ENCODE measurements around the gene TULP4.

Gene TULP4, protein sequence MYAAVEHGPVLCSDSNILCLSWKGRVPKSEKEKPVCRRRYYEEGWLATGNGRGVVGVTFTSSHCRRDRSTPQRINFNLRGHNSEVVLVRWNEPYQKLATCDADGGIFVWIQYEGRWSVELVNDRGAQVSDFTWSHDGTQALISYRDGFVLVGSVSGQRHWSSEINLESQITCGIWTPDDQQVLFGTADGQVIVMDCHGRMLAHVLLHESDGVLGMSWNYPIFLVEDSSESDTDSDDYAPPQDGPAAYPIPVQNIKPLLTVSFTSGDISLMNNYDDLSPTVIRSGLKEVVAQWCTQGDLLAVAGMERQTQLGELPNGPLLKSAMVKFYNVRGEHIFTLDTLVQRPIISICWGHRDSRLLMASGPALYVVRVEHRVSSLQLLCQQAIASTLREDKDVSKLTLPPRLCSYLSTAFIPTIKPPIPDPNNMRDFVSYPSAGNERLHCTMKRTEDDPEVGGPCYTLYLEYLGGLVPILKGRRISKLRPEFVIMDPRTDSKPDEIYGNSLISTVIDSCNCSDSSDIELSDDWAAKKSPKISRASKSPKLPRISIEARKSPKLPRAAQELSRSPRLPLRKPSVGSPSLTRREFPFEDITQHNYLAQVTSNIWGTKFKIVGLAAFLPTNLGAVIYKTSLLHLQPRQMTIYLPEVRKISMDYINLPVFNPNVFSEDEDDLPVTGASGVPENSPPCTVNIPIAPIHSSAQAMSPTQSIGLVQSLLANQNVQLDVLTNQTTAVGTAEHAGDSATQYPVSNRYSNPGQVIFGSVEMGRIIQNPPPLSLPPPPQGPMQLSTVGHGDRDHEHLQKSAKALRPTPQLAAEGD (N-terminal part only)

DNA sequence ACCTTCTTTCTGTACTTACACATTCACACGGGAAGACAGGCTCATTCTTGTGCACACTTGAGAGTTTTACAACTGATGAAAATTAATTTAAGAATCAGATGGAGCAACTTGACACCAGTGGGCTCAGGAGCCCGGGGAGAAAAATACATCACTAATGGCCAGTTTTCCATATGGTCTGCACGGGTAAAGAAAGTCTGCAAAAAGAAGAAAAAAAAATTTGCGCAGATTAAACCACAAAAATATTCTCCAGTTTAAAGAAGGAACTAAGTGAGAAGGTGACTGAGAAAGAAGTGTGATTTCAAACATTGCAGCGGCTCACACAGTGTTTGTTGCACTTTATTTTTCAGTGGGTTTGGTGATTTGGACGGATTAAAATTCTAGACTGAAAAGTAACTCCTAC is at the start of gene TULP4:
Gene TULP4 (plus strand): TSS at position 301 of the 400 bp plus-strand sequence. CDS start 1,552 bp downstream, outside the sequence.
- FAIRE-seq: no peak

DNA sequence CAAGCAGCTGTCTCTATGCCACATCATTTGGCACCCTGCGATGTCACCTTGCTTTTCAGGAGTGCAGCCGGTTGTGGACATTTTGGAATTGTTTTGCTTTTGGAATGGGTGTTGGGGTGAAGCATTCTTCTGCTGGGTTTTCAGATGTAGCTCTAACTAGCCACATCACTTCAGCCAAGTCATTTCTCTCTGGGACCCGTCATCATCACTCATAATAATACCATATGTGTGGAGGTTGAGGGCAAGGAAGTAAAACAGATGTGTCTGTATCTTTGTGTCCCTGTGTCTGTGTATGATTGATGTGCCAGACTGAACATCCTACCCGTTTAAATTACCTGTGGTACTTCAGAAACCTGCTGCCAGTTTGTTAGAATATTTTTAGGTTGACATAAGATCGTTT is 49.5 kb upstream of the TULP4 start:
- no peak for FAIRE-seq

DNA sequence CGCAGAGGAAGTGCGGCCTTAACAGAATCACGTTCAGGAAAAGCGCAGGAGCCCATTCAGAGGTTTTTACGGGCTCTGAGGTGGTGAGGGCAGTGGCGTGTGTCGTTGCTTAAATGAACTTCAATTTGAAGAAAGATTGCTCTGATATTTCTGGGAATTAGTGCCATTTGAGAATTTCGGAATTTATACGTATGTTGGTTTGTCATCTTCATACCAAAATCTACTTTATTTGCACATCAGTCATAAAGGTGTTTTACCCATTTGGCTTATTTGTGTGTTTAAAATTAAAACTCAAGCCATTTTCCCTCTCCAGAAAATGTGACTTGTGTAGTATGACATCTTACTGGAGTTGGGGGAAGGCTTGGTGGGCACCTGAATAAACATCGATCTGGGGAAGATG is 48.1 kb upstream of the TULP4 start:
- no peak for FAIRE-seq

DNA sequence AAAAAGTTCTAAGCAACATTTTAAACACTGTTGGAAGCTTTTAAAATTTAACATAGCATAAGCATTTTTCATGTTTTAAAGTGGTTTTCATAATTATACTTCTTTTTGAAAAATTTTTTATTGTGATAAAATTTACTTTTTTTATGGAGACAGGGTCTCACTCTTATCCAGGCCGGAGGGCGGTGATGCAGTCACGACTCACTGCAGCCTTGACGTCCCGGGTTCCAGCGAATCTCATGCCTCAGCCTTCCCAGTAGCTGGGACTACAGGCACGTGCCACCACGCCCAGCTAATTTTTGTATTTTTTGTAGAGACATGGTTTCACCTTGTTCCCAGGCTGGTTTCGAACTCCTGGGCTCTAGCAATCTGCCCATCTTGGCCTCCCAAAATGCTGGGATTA is 46.1 kb upstream of the TULP4 start:
- FAIRE-seq: no peak

DNA sequence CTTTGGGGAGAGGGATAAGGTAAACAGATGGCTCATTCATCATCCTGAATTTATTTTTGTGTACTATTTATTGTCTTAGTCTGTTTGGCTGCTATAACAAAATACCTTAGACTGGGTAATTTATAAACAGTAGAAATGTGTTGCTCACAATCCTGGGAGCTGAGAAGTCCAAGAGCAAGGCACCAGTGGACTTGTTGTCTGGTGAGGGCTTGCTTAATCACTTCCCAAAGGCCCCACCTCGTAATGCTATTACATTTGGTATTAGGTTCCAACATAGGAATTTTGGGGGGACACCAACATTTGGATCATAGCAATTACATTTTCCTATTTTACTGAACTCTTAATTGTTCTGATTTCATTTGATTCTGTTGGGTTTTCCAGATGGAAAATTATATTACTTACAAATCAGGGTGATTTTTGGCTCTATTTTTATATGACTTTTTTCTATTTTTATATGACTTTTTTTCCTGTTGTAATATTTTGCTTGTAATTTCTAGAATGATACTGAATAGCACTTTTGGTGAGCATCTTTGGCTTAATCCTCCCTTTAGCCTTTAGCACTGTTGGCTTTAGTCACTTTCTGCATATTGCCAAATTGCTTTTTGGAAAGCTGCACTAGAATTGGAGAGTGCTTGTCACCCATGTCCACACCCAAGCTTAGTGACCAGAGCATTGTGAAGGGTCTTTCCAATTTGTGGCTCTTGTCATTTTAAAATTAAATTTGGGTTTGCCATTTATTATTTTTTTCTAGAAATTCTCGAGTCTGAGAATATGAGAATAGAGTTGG is 43.7 kb upstream of the TULP4 start:
- FAIRE-seq: no peak

DNA sequence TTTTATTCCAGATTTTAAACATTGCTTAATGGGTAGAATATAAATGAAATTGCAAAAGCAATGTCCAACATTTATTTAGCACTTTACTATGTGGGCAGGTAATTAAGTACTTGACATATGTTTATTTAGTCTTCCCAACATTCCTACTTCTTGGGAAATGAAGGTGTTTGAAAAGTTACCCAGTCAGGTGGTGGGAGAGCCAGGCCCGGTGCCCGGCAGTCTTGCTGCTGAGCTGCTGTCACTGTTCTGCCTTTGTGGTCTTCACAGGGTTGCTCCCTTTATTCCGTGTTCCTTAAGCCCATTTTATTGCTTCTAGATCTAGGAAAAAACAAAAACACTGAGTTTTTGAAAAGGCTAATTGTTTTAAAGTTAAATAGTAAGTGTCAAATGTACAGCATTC is 42.6 kb upstream of the TULP4 start:
- FAIRE-seq: no peak

DNA sequence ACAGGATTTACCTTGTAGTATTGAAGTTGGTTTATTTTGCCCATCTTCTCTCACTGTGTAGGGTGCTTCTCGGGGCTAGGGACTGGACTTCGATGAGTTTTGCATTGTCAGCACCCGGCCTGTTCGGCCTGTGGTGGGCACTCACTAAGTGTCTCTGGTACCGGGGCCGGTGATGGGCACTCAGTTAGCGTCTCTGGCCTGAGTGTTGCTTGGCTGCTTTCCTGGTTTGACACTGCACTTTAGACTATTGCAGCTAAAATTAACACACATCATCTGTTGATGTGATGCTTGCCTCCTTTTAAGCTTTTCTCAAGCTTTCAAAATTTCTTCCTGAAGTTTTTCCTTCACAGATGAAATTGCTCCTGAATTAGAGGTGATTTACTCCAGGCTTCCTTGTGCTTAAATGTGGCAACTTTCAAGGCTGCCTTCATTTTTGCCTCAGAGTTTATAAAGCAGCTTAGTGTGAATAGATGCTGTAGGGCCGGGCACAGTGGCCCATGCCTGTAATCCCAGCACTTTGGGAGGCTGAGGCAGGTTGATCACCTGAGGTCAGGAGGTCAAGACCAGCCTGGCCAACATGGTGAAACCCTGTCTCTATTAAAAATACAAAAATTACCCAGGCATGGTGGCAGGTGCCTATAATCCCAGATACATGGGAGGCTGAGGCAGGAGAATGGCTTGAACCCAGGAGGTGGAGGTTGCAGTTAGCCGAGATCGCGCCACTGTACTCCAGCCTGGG is 41.7 kb upstream of the TULP4 start:
- FAIRE-seq: no peak

DNA sequence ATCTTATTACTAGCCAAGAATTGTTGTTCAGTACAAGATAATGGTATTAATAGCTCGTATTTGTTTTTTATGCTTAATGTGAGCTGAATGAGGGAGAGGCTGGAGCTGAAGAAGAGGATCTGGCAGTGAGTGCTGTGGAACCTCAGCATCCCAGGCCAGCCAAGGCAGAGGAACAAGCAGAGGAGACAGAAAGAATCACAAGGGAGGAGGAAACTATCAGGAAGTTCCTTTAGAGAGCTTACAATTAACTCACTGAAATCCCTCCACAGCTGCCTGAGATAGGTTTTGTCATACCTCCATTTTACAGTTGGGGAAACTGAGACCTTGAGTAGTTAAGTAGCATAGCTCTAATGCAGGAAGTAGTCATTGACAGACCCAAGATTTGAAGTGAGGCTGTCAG is 39.9 kb upstream of the TULP4 start:
- FAIRE-seq: no peak

DNA sequence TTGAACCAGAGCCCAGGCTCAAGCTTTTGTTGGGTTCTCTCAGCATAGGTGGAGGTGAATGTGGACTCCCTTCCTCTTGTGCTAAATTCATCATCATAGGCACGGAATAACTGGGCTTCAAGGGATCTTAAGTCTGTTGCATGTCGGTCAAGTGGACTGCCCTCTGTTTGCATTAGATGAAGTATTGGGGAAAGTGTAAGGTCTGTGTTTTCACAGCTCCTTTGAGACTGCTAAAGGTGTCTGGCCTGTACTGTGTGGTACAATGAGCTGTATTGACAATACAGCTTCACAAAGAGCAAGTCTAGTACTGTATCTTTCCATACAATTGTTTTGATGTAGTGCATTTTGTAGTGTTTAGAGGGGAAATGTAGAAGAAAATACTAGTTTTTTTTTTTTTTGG is 34.3 kb upstream of the TULP4 start:
- FAIRE-seq: no peak

DNA sequence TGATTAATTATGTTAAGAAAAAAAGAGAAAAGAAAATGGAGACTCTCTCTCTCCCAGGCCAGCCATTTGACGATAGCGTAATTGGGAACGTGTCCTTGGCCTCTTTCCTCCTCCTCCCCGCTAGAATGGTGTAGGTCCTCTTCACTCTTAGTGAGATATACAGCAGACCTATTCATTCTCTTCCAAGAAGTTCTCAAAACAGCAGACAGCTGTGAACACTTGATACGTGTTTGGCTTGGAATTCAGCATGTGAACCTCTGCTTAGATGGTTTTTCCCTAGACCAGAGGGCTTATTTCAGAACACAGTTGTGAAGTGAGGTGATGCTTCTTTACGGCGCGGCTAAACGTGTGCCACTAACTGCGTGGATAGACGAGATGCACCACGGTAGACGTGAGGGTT is 32.6 kb upstream of the TULP4 start:
- no peak for FAIRE-seq

DNA sequence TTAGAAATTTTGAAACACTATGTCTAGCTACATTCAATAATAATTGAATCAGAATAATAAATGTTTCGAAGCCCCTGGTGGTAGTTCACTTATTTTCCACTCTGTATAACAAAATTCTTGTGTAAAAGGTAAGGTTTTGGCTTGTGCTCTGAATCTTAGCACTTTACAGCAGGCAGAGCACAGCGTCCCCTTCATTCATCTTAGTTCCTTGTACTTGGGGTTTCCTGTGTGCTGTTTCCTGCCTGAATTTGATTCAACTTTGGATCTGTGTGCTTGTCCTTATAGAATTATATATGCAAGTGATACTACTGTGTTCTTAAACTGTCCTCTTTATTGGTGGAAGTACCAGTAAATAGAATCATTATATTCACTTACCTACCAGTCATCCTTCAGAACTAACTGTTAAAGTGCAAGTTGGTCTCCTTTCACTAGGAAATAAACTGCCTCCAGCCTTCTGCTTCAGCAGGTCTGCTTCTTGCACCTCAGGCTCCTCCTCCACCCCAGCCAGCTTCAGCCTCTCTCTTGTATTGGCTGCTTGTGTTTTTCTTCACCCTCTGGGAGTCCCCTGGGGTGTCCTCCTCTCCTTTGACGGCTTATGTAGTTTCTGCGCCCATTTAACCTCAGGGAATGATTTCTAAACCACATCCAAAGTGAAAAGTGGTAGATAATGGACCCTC is 28.8 kb upstream of the TULP4 start:
- FAIRE-seq: no peak

DNA sequence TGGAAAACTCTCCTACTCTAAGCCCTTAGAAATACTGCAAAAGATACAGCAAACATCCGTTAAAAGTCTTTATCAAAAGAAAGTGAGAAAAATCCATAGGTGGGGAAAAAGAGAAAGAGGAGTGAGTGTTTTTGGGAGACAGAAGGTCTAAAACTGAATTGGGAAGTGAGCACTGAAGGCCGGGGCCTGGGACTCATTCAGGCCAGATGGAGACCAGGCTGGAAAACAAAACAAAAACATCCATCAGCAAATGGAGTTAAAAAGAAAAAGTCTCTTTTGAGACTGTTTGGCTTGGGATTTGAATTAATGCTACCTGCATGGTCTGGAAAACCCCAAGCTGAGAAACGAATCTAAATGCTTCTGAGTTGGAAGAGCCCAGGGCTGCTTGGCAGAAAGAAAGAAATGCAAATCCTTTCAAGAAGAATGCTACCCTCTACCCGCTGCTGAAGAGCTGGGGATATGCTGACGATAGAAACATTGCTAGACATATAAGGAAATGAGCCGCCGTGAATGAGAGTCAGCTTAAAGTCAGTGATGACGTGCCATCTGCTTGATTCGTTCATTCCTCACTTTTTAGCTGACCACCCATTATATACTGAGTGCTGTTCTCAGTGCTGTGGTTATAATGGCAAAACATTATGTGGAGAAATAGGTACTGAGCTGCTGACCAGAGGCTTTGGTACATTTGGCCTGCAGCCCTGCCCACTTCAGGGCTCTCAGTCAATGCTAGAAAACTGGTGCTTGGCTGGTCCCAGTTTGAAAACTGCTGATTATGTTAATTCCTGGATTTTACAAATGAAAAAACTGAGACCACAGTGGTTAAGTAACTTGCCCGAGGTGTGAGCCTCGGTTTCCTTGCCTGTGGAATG is 28.0 kb upstream of the TULP4 start:
- FAIRE-seq: no peak

DNA sequence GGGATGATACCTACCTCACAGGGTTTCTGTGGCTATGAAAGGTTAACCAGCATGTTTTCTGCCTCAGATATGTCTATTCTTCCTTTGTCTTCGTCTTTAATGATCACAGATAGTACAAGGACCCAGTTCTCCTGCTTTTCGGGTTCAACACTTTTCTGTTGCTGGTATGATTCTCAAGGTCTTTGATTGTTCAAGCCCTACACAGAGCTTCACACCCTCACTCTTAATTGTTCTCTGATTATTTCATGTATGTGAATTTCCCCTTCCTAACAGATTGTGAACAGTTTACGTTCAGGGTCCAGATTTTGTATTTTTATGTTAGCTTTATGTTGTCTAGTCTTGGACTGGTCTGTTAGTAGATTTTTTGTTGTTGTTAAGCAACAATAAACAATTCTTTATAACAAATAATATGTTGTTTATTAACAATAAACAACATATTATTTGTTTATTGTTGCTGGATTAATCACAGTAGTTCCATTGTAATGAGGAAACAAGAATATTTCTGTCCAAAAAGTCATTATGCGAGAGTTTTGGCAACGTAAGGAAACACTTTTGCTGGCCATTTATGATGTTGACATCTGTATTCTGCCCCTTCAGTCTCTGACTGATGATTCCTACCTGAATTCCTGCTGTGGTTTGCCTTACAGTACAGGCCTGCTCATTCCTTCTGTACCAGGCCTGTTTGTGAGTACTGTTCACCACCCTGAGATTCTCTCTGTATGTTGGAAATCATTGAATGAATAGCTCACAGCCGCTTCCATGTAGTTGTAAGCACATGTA is 27.2 kb upstream of the TULP4 start:
- no peak for FAIRE-seq

DNA sequence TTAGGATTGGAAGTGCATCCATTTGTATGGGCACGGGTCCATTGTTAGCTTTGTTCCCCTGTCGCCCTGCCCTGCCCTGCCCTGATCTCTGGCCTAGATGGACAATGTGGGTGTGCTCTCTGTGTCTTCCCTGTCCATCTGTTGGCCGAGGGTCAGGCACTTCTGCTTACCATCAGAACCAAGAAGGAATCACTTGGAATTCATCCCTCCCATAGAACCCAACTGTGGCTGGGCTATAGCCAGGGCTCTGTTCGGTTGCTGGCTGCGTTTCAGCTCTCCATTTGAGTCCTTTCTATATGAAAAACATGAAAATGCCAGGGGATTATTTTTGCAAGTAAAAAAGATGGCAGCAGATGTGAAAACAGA is 26.6 kb upstream of the TULP4 start:
- FAIRE-seq: no peak

DNA sequence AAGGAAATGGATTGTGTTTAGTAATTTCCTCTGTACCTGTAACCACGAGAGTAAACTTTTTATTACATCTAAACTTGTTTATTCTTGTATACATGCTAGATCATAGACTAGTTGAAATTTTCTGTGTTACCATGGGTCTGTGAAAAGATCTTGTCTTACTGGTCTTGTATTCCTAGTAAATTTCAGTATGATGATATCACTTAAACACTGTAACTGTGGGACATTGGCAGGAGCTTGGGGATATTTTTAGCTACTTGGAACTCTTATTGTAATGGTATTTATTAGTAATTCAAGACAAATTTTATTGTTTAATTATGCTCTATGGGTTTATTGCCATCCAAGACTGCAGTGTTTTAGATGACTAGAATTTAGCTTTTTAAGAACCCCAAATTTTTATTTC is 25.9 kb upstream of the TULP4 start:
- no peak for FAIRE-seq

DNA sequence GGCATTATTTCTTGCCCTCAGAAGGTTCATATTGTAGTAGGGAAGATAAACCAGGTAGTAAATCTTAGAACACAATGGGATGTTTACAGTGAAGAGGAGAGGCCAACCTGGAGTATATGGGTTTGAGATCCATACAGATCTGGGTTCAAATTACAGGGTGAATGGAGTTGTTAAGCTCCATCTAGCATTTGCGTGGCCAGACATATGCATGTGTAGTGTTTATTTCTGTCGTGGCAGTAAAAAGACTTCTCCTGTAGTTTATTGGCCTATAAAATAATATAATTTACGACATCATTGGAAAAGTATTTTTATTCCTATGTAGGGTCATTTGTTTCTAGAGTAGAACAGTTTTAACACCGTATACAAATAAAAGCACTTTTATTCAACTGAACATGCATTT is 25.2 kb upstream of the TULP4 start:
- peak; percentile 86 for FAIRE-seq

DNA sequence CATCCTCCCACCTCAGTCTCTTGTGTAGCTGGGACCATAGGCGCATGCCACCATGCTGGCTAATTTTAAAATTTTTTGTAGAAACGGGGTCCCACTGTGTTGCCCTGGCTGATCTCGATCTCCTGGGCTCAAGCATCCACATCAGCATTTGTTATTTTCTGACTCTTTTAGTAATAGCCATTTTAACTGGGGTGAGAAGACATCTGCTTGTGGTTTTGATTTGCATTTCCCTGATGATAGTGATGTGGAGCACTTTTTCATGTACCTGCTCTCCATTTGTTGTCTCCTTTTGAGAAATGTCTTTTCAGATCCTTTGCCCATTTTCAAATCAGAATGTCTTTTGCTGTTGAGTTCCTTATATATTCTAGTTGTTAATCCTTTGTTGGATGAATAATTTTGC is 22.2 kb upstream of the TULP4 start:
- FAIRE-seq: no peak

DNA sequence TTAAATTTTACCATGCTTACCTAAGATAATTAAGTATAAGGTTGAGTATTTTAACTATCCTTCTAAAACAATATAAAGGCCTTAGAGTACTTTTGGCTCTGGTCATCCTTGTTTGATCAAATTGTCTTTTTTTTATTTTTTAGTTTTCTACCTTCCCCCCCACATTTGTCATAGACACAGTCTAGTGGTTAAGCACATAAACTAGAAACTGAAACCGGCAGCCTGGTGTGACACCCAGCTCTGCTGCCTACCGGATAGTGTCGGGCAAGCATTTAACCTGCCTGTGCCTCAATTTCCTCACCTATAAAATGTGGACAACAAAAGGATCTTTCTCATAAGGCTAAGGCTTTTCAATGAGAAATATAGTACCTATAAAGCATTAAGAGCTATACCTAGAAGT is 21.6 kb upstream of the TULP4 start:
- peak; percentile 58 for FAIRE-seq

DNA sequence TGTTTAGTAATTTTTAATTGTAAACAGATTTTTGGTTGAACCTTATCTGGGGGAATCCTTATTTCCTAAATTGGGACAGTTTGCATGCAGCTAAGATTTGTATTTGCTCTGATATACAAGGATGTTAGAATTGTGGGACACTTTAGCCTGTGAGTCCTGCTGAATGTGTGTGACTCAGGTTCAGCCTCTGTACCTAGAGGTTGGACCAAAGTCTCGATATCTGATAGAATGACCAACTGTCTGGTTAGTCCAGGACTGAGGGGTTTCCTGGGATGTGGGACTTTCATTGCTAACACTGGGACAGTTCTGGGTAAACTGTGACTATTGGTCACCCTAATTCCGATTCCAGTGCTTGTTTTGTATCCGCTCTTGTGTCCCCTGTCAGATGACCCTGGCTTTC is 20.2 kb upstream of the TULP4 start:
- FAIRE-seq: no peak

DNA sequence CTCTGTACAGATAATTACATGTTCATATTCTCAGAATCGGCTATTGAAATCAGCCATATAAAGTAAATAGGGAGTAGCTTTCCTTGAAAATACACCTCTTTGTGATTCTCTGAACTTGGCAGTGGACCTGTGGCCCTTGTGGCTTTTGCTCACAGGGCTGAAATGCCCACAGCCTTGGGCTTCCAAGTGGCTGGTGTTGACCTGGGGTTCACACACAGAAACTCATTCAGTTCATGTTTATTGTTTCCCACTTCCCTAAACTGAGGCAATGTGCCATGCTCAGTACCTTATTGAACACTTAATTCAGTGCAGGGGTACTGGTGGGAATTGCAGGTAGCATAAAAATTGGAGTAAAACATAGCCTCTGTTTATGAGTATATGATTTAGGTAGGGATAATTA is 19.1 kb upstream of the TULP4 start:
- FAIRE-seq: no peak
